Right cardiac atrium (tissue), 5 donors: ENCODE results near the gene CMTM4. TPM values are rescaled to one million over a fixed set of nuclear protein-coding genes. Genes with fewer than 3 reads are reported as not detected.

Source experiments
- ATAC-seq, 2 donors: fragments of 200-7000 bp; cut with Tn5 transposase; one replicate each; pipeline versions ENCODE4 v1.8.0 to v1.9.1; 2020; ENCODE audit warnings: moderate library complexity in 2 of 2, mild to moderate bottlenecking in 1 of 2
- DNase-seq, 3 donors: peaks; one replicate each; pipeline ENCODE4 v3.0.0-alpha.2; 2020
- H3K27ac ChIP-seq: one replicate; pipeline ENCODE4 v1.5.1; 2013; ENCODE audit warnings: mild to moderate bottlenecking, low read length, control low read depth, moderate library complexity
- H3K27me3 ChIP-seq: one replicate; pipeline ENCODE4 v1.6.1; 2013; ENCODE audit not compliant: control insufficient read depth, insufficient read depth
- H3K4me1 ChIP-seq: one replicate; pipeline ENCODE4 v1.6.1; 2013; ENCODE audit warnings: low read length; ENCODE audit not compliant: control insufficient read depth, insufficient read depth
- H3K4me3 ChIP-seq: one replicate; pipeline ENCODE4 v1.5.1; 2013; ENCODE audit warnings: low read length, control low read depth
- H3K9me3 ChIP-seq: one replicate; pipeline ENCODE4 v1.6.1; 2013; ENCODE audit warnings: low read length; ENCODE audit not compliant: control insufficient read depth
- WGBS: extraction: QIAGEN DNeasy Blood & Tissue Kit; methylation state at CpG from one replicate; pipeline ENCODE4 v1.1.7; 2013; 5-methylcytosine and 5-hydroxymethylcytosine counted together
- intact Hi-C, 4 donors: fragments of 100-400 bp; cut with DNase I; formaldehyde crosslinking; loops; one replicate each; pipeline versions ENCODE4 v1.11.0 to v1.14.0; 2022 to 2023
- long read RNA-seq, 4 donors: library from polyadenylated mRNA; unstranded; transcript quantifications; one replicate each; pipeline ENCODE4 v2.0.0, GENCODE V29; 2020 to 2021
- polyA plus RNA-seq: library from polyadenylated mRNA; stranded (reverse); fragments of 200-250 nt; gene quantifications from one replicate; pipeline ENCODE4 v1.2.3, GENCODE V29; 2013
- total RNA-seq, 4 donors: library from RNA; stranded (reverse); fragmentation: NEBNext Ultra II Directional; extraction: Animal tissue kit (Norgen Biotek cat#: 25700); gene quantifications; one replicate each; pipeline ENCODE4 v1.2.1, GENCODE V29; 2021
- donor health status: healthy with polysubstance abuse.
- donor health status: DM: no; HTN: yes; CAD: no.
- donor health status: DM: no; HTN: no; CAD: no.
- donor health status: DM: no; HTN: yes; CAD: no; lungs with severe emphysema.
- donor health status: DM: yes; HTN: yes; CAD: no.

The CMTM4 gene
- 10 to 100 TPM; 13.2 to 15.9 (median 14.6) TPM for total RNA-seq
- polyA plus RNA-seq, result 7.9 TPM
- long read RNA-seq, donor 1, full-length matches to known transcripts, result 6 of 7 reads
- long read RNA-seq, donor 1, partial matches to known transcripts, result 0 of 7 reads
- long read RNA-seq, donor 1, other reads (novel, unspliced or antisense), result 1 of 7 reads
- long read RNA-seq, donor 2, full-length matches to known transcripts, result 4 of 4 reads
- long read RNA-seq, donor 2, partial matches to known transcripts, result 0 of 4 reads
- long read RNA-seq, donor 2, other reads (novel, unspliced or antisense), result 0 of 4 reads
- long read RNA-seq, donor 3, full-length matches to known transcripts, result 9 of 11 reads
- long read RNA-seq, donor 3, partial matches to known transcripts, result 0 of 11 reads
- long read RNA-seq, donor 3, other reads (novel, unspliced or antisense), result 2 of 11 reads
- long read RNA-seq, donor 4, full-length matches to known transcripts, result 3 of 3 reads
- long read RNA-seq, donor 4, partial matches to known transcripts, result 0 of 3 reads
- long read RNA-seq, donor 4, other reads (novel, unspliced or antisense), result 0 of 3 reads

- intact Hi-C loops, result no loop called here
- Histone ChIP-seq H3K4me3 (peak within 1 kb of the TSS; percentile 55), H3K9me3 (no peaks in the 10 kb centered on the region), H3K27me3 (no peaks in the 10 kb centered on the region), H3K4me1 (peaks cover 7% of the 10 kb centered on the region), H3K27ac (no peak within 1 kb of the TSS)
- ATAC-seq (peak; percentile 95 to 97), DNase-seq (peak; percentile 86 to 95 (median 94))
- 4% methylated on average over 83 of the region's 84 CpGs for WGBS
These were observed at the start of gene CMTM4 for GRCh38 chr16:66696669-66697630. Gene CMTM4, minus strand, starts transcription at chr16:66696743. Its CDS starts 218 bp downstream, at chr16:66696525.

GRCh38 chr16:66746048-66746447 is 49.5 kb upstream of the CMTM4 start:
- Histone ChIP-seq H3K9me3 (no peaks in the 10 kb centered on the region), H3K4me1 (peaks cover 6% of the 10 kb centered on the region), H3K27ac (no peak overlapping the region), H3K27me3 (no peaks in the 10 kb centered on the region), H3K4me3 (no peak overlapping the region)
- 68% methylated on average over 3 of the region's 3 CpGs for WGBS
- DNase-seq, result no peak
- no peak for ATAC-seq
- intact Hi-C loops, result no loop called here

DNA sequence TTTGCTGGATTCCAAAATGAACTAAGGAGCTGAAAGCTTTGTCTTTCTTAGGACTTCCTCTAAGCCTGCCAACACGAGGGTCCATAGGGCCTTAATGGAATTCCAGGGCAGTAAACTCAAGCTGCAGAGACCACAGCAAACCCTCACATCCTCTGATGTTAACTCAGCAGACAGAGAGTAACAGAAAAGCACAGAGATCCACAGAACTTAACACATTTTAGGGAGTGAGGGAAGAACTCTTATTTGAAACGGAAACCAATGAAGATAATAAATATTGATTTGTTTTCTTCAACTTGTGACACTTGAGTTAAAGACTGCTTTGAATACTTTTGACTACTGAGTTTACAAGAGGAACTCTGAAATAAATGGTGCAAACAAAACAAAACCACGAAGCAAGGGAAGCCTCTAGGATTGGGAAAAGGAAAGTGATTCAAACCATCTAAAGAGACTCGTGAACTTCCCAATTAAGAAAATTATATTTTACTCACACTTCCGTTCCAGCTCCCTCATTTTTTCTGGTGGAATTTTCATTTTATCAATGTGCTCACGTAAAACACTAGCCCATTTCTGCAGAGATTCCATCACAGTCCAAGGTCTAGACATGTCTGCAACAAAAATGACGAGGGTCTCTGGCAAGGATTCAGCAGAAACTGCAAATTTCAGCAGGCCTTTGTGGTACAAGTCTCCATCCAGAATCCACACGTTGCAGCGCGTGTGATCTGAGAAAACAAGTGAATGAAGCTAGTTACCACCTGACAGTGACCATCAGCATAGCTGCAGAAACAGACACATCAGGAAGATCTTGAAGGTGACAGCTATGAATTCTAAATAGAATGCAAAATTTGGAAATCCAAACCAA is 45.6 kb upstream of the CMTM4 start:
- Histone ChIP-seq H3K4me1 (peaks cover 6% of the 10 kb centered on the region), H3K4me3 (peak overlapping the region; percentile 5), H3K27me3 (no peaks in the 10 kb centered on the region), H3K9me3 (no peaks in the 10 kb centered on the region), H3K27ac (peak overlapping the region; percentile 98)
- DNase-seq, result no peak
- ATAC-seq, result peak; percentile 4 to 34
- WGBS, result 35% methylated on average over 10 of the region's 10 CpGs
- intact Hi-C loops, result no loop called here

DNA sequence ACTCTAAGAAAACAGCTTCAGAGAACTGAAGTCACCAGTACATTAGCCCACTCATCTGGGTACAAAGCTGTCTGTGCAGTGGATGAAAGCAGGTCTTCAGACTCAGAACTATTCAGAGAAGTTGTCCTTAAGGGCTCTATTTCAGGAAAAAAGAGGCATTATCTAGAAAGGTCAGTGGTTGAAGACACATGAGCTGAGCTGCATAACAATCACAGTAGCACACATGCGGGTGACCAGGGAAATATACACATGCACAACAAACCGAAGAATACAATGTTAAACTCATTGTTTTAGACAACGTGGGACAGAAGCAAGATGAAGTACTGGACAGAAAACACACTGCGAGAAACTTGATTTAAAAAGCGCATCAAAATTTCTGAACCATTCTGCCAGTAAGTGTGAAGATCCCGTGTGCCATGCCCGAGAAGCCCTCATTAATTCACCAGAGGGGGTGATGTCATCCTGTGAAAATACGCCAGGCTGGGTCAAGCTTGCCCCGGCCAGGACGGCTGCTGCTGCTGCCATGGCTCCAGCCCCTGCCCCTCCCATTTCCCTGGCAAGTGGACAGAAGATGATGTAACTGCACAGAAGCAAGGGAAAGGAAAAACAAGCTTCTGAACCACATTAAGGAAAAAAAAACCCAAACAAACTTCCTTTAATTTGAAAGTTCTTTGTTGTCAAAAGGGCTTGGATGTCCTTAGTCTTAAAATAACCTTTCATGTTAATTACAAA is 44.8 kb upstream of the CMTM4 start:
- H3K4me3 ChIP-seq, result no peak overlapping the region
- 15% methylated on average over 10 of the region's 10 CpGs for WGBS
- H3K27me3 ChIP-seq, result no peaks in the 10 kb centered on the region
- peak overlapping the region; percentile 87 for H3K27ac ChIP-seq
- DNase-seq, result peak; percentile 91 to 95 (median 93)
- H3K9me3 ChIP-seq, result no peaks in the 10 kb centered on the region
- intact Hi-C loops, result no loop called here
- ATAC-seq, result peak; percentile 97
- peaks cover 6% of the 10 kb centered on the region for H3K4me1 ChIP-seq

DNA sequence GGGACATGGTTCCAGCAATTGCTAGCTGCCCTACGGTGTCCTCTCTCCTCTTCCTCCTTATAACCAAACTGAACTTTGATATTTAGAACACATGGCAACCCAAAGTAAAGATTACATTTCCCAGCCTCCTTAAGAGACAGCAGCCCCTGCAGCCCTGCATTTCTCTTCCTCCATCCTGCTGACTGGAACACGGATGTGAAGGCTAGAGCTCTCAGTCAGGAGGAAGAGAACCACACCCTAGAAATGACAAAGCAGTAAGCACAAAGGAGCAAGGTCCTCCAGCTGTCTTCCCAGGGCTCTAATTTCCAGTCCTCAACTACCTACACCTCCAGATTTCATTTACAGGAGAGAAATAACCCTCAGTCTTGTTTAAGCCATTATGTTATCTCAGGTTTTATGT is 44.0 kb upstream of the CMTM4 start:
- WGBS, result 33% methylated on average over 2 of the region's 2 CpGs
- ATAC-seq, result peak; percentile 73 to 85
- DNase-seq, result peak in 2 of 3 donors; percentile 21 to 56
- no peak overlapping the region for H3K4me3 ChIP-seq
- intact Hi-C loops, result no loop called here
- no peaks in the 10 kb centered on the region for H3K27me3 ChIP-seq
- peaks cover 6% of the 10 kb centered on the region for H3K4me1 ChIP-seq
- H3K27ac ChIP-seq, result peak overlapping the region; percentile 77
- no peaks in the 10 kb centered on the region for H3K9me3 ChIP-seq

GRCh38 chr16:66740010-66740409 is 43.5 kb upstream of the CMTM4 start:
- intact Hi-C loops, result no loop called here
- Histone ChIP-seq H3K4me3 (no peak overlapping the region), H3K9me3 (no peaks in the 10 kb centered on the region), H3K27me3 (no peaks in the 10 kb centered on the region), H3K27ac (peak overlapping the region; percentile 77), H3K4me1 (peaks cover 6% of the 10 kb centered on the region)
- 35% methylated on average over 2 of the region's 2 CpGs for WGBS
- DNase-seq (no peak), ATAC-seq (peak in 1 of 2 donors; percentile 17)

GRCh38 chr16:66735891-66736290 is 39.3 kb upstream of the CMTM4 start:
- no peaks in the 10 kb centered on the region for H3K9me3 ChIP-seq
- H3K27ac ChIP-seq, result no peak overlapping the region
- ATAC-seq, result no peak
- peaks cover 4% of the 10 kb centered on the region for H3K4me1 ChIP-seq
- intact Hi-C loops, result no loop called here
- 90% methylated on average over 4 of the region's 4 CpGs for WGBS
- no peaks in the 10 kb centered on the region for H3K27me3 ChIP-seq
- DNase-seq, result no peak
- no peak overlapping the region for H3K4me3 ChIP-seq

- no peak overlapping the region for H3K4me3 ChIP-seq
- no peaks in the 10 kb centered on the region for H3K27me3 ChIP-seq
- 88% methylated on average over 7 of the region's 7 CpGs for WGBS
- ATAC-seq (no peak), DNase-seq (no peak)
- intact Hi-C loops, result no loop called here
- no peaks in the 10 kb centered on the region for H3K9me3 ChIP-seq
- H3K4me1 ChIP-seq, result no peaks in the 10 kb centered on the region
- no peak overlapping the region for H3K27ac ChIP-seq
These were observed 34.6 kb upstream of the CMTM4 start for GRCh38 chr16:66731101-66731500.

- WGBS, result 68% methylated on average over 4 of the region's 4 CpGs
- Histone ChIP-seq H3K4me1 (no peaks in the 10 kb centered on the region), H3K27me3 (no peaks in the 10 kb centered on the region), H3K27ac (no peak overlapping the region), H3K4me3 (no peak overlapping the region), H3K9me3 (no peaks in the 10 kb centered on the region)
- no peak for ATAC-seq
- intact Hi-C loops, result no loop called here
- DNase-seq, result no peak
These were observed 32.3 kb upstream of the CMTM4 start for GRCh38 chr16:66728804-66729203.
